Mucosa of stomach (tissue), 1 donor: ENCODE measurements around the gene NRDE2.
"Not testable (repeated sequence)": the region's sequence is repeated elsewhere in the genome, so short reads cannot be mapped to it uniquely, and the experiment has no call there.

ENCODE experiments used
- H3K27me3 ChIP-seq: one replicate; pipeline ENCODE4 v1.7.0; 2013; ENCODE audit warnings: mild to moderate bottlenecking, low read length; ENCODE audit not compliant: control insufficient read depth, insufficient read depth
- H3K36me3 ChIP-seq: one replicate; pipeline ENCODE4 v1.7.0; 2013; ENCODE audit warnings: low read length; ENCODE audit not compliant: control insufficient read depth, insufficient read depth
- H3K4me1 ChIP-seq: one replicate; pipeline ENCODE4 v1.7.0; 2013; ENCODE audit warnings: mild to moderate bottlenecking, low read length; ENCODE audit not compliant: control insufficient read depth, insufficient read depth
- H3K4me3 ChIP-seq: one replicate; pipeline ENCODE4 v1.7.0; 2013; ENCODE audit warnings: low read length
- H3K9ac ChIP-seq: one replicate; pipeline ENCODE4 v1.7.0; 2013; ENCODE audit warnings: mild to moderate bottlenecking, low read length, moderate library complexity
- H3K9me3 ChIP-seq: one replicate; pipeline ENCODE4 v1.7.0; 2013; ENCODE audit warnings: mild to moderate bottlenecking, low read length, moderate library complexity; ENCODE audit not compliant: control insufficient read depth
- donor health status: Pancreatic carcinoma.

NRDE2 gene

GRCh38 chr14:90246936-90247335, 84.8 kb downstream of the NRDE2 start:
- Histone ChIP-seq H3K4me3 (no peak overlapping the region), H3K36me3 (no peaks in the 10 kb centered on the region), H3K4me1 (no peaks in the 10 kb centered on the region), H3K9ac (no peak overlapping the region), H3K27me3 (no peaks in the 10 kb centered on the region), H3K9me3 (no peaks in the 10 kb centered on the region)

GRCh38 chr14:90242444-90242843, 89.3 kb downstream of the NRDE2 start:
- no peak overlapping the region for H3K9ac ChIP-seq
- no peaks in the 10 kb centered on the region for H3K4me1 ChIP-seq
- no peaks in the 10 kb centered on the region for H3K36me3 ChIP-seq
- no peaks in the 10 kb centered on the region for H3K9me3 ChIP-seq
- no peak overlapping the region for H3K4me3 ChIP-seq
- H3K27me3 ChIP-seq: no peaks in the 10 kb centered on the region

GRCh38 chr14:90239139-90239538, 92.6 kb downstream of the NRDE2 start:
- H3K36me3 ChIP-seq: no peaks in the 10 kb centered on the region
- H3K4me1 ChIP-seq: no peaks in the 10 kb centered on the region
- no peak overlapping the region for H3K4me3 ChIP-seq
- H3K9me3 ChIP-seq: no peaks in the 10 kb centered on the region
- no peaks in the 10 kb centered on the region for H3K27me3 ChIP-seq
- no peak overlapping the region for H3K9ac ChIP-seq

- no peaks in the 10 kb centered on the region for H3K27me3 ChIP-seq
- H3K9me3 ChIP-seq: no peaks in the 10 kb centered on the region
- H3K9ac ChIP-seq: no peak overlapping the region
- H3K4me1 ChIP-seq: peaks cover 11% of the 10 kb centered on the region
- H3K4me3 ChIP-seq: no peak overlapping the region
- no peaks in the 10 kb centered on the region for H3K36me3 ChIP-seq
Measured at GRCh38 chr14:90235179-90235976, 96.4 kb downstream of the NRDE2 start.

- peaks cover 11% of the 10 kb centered on the region for H3K4me1 ChIP-seq
- not testable (repeated sequence) for H3K36me3 ChIP-seq, H3K4me3 ChIP-seq, H3K9ac ChIP-seq, H3K27me3 ChIP-seq, H3K9me3 ChIP-seq
Measured at GRCh38 chr14:90229942-90230341, 101.8 kb downstream of the NRDE2 start.

GRCh38 chr14:90228478-90228877, 103.3 kb downstream of the NRDE2 start:
- no peaks in the 10 kb centered on the region for H3K9me3 ChIP-seq

More at GRCh38 chr14:90228478-90228877, 103.3 kb downstream of the NRDE2 start:
- no peak overlapping the region for H3K4me3 ChIP-seq
- H3K4me1 ChIP-seq: peaks cover 5% of the 10 kb centered on the region
- no peaks in the 10 kb centered on the region for H3K36me3 ChIP-seq
- H3K27me3 ChIP-seq: no peaks in the 10 kb centered on the region
- H3K9ac ChIP-seq: no peak overlapping the region
